HCT116 (cell line): ENCODE data around the gene ANKRD34C.

ENCODE experiments used
- CBX3 ChIP-seq: IDR thresholded peaks from 2 replicates; pipeline ENCODE4 v1.6.1; 2012; ENCODE audit warnings: low read depth
- EGR1 ChIP-seq: IDR thresholded peaks from 2 replicates; pipeline ENCODE4 v1.6.1; 2012; ENCODE audit warnings: low read depth
- EZH2 ChIP-seq: fragments of 200-600 bp; sonication (generic); IDR thresholded peaks from 2 replicates; pipeline ENCODE4 v1.6.1; 2017; ENCODE audit warnings: antibody characterized with exemption, mixed run types
- EZH2phosphoT487 ChIP-seq: fragments of 200-600 bp; IDR thresholded peaks from 2 replicates; pipeline ENCODE4 v1.6.1; 2018; ENCODE audit warnings: antibody characterized with exemption, borderline replicate concordance
- POLR2A ChIP-seq: IDR thresholded peaks from 2 replicates; pipeline ENCODE4 v1.7.0; 2011; ENCODE audit warnings: borderline replicate concordance; ENCODE audit not compliant: insufficient read depth, insufficient read length; ENCODE audit errors: extremely low read depth
- POLR2AphosphoS5 ChIP-seq: IDR thresholded peaks from 2 replicates; pipeline ENCODE4 v1.6.1; 2011; ENCODE audit warnings: mild to moderate bottlenecking, low read depth, low read length, moderate library complexity
- RAD21 ChIP-seq: IDR thresholded peaks from 2 replicates; pipeline ENCODE4 v1.6.1; 2012; ENCODE audit warnings: low read depth, mild to moderate bottlenecking
- TF ChIP-seq, protein P1 (sequence below), 3 experiments: fragments of 200-600 bp in 1 of 3; sonication (generic) in 1 of 3; IDR thresholded peaks in 2 of 3; conservative IDR thresholded peaks in 1 of 3; 2 replicates each; pipeline ENCODE4 v1.5.1; 2012 to 2017; ENCODE audit warnings: low read depth in 2 of 3, low read length in 2 of 3, antibody characterized with exemption in 1 of 3, borderline replicate concordance in 1 of 3, control low read depth in 1 of 3, mild to moderate bottlenecking in 1 of 3, mixed read lengths in 1 of 3, mixed run types in 1 of 3, moderate library complexity in 1 of 3; ENCODE audit not compliant: insufficient read depth in 1 of 3
- TF ChIP-seq, protein P2 (sequence below): IDR thresholded peaks from 2 replicates; pipeline ENCODE4 v1.6.1; 2012
- TF ChIP-seq, protein P3 (sequence below): IDR thresholded peaks from 2 replicates; pipeline ENCODE4 v1.6.1; 2012
- TF ChIP-seq, protein P4 (sequence below): IDR thresholded peaks from 2 replicates; pipeline ENCODE4 v1.6.1; 2012; ENCODE audit warnings: low read depth

DNA sequence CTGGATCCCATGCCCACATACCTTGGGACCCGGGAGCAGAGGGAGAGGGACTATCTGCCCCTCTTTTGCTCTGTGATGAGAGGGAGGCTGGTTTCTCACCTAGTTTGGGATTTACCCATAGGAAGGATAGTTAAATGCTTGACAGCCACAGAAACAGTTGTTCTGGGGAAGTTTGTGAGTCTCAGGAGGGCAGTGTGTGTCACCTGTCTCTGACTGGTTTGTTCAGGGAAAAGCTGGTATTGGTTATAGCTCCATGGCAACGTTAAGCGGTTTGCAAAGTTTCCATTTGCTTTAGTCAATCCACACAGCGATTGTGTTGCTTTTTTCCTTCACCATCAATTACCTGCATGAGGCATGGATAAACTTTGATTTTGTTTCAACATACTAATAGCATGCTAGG is 24.7 kb downstream of the ANKRD34C start:
- TF ChIP-seq POLR2A, result no peak
- no peak for TF ChIP-seq POLR2AphosphoS5
- no peak for TF ChIP-seq CBX3
- TF ChIP-seq, protein P1, sequence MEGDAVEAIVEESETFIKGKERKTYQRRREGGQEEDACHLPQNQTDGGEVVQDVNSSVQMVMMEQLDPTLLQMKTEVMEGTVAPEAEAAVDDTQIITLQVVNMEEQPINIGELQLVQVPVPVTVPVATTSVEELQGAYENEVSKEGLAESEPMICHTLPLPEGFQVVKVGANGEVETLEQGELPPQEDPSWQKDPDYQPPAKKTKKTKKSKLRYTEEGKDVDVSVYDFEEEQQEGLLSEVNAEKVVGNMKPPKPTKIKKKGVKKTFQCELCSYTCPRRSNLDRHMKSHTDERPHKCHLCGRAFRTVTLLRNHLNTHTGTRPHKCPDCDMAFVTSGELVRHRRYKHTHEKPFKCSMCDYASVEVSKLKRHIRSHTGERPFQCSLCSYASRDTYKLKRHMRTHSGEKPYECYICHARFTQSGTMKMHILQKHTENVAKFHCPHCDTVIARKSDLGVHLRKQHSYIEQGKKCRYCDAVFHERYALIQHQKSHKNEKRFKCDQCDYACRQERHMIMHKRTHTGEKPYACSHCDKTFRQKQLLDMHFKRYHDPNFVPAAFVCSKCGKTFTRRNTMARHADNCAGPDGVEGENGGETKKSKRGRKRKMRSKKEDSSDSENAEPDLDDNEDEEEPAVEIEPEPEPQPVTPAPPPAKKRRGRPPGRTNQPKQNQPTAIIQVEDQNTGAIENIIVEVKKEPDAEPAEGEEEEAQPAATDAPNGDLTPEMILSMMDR (IDR thresholded peaks at IDR 0.05 in 2 of 3, conservative IDR thresholded peaks at IDR 0.05 in 1 of 3; ENCODE audit: borderline replicate concordance in 1 of 3, insufficient read depth in 1 of 3, low read depth in 2 of 3, low read length in 2 of 3), result no peak
- no peak for TF ChIP-seq EGR1
- TF ChIP-seq EZH2phosphoT487, result no peak
- TF ChIP-seq EZH2, result no peak
- no peak for TF ChIP-seq RAD21
- TF ChIP-seq, protein P2, sequence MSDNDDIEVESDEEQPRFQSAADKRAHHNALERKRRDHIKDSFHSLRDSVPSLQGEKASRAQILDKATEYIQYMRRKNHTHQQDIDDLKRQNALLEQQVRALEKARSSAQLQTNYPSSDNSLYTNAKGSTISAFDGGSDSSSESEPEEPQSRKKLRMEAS, result no peak
- TF ChIP-seq, protein P3, sequence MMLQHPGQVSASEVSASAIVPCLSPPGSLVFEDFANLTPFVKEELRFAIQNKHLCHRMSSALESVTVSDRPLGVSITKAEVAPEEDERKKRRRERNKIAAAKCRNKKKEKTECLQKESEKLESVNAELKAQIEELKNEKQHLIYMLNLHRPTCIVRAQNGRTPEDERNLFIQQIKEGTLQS, result no peak
- TF ChIP-seq, protein P4, sequence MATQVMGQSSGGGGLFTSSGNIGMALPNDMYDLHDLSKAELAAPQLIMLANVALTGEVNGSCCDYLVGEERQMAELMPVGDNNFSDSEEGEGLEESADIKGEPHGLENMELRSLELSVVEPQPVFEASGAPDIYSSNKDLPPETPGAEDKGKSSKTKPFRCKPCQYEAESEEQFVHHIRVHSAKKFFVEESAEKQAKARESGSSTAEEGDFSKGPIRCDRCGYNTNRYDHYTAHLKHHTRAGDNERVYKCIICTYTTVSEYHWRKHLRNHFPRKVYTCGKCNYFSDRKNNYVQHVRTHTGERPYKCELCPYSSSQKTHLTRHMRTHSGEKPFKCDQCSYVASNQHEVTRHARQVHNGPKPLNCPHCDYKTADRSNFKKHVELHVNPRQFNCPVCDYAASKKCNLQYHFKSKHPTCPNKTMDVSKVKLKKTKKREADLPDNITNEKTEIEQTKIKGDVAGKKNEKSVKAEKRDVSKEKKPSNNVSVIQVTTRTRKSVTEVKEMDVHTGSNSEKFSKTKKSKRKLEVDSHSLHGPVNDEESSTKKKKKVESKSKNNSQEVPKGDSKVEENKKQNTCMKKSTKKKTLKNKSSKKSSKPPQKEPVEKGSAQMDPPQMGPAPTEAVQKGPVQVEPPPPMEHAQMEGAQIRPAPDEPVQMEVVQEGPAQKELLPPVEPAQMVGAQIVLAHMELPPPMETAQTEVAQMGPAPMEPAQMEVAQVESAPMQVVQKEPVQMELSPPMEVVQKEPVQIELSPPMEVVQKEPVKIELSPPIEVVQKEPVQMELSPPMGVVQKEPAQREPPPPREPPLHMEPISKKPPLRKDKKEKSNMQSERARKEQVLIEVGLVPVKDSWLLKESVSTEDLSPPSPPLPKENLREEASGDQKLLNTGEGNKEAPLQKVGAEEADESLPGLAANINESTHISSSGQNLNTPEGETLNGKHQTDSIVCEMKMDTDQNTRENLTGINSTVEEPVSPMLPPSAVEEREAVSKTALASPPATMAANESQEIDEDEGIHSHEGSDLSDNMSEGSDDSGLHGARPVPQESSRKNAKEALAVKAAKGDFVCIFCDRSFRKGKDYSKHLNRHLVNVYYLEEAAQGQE, result no peak
